K562 (cell line): ENCODE data around the gene RARRES1. TPM values are rescaled to one million over a fixed set of nuclear protein-coding genes. Genes with fewer than 3 reads are reported as not detected.
A peak's percentile ranks its signal among the peaks of the same experiment; 100 is the strongest.

Experiments
- CHD2 ChIP-seq: IDR thresholded peaks from 2 replicates; pipeline ENCODE4 v1.6.1; 2011; ENCODE audit warnings: low read depth, low read length
- FOXA1 ChIP-seq: fragments of 450-650 bp; IDR thresholded peaks from 2 replicates; pipeline ENCODE4 v1.6.1; 2016; ENCODE audit warnings: mild to moderate bottlenecking, borderline replicate concordance
- FOXP1 ChIP-seq: sonication (generic); formaldehyde crosslinking; IDR thresholded peaks from 2 replicates; pipeline ENCODE4 v1.8.0; 2022; ENCODE audit warnings: mild to moderate bottlenecking, missing genetic modification reagents
- KLF13 ChIP-seq: fragments of 450-650 bp; IDR thresholded peaks from 2 replicates; pipeline ENCODE4 v1.6.1; 2016; ENCODE audit warnings: missing genetic modification characterization, low read depth, mild to moderate bottlenecking, missing compliant biosample characterization, moderate library complexity, borderline replicate concordance
- POLR2B ChIP-seq: fragments of 450-650 bp; IDR thresholded peaks from 2 replicates; pipeline ENCODE4 v1.6.1; 2018; ENCODE audit warnings: low read depth; ENCODE audit not compliant: partially characterized antibody
- RBM14 ChIP-seq: fragments of 200-400 bp; formaldehyde crosslinking; IDR thresholded peaks from 2 replicates; pipeline ENCODE4 v1.6.1; 2018; ENCODE audit warnings: low read depth, mild to moderate bottlenecking, low read length, moderate library complexity, borderline replicate concordance; ENCODE audit not compliant: insufficient read depth
- RHOXF2B ChIP-seq: fragments of 250-450 bp; sonication (Bioruptor Pico); conservative IDR thresholded peaks from 2 replicates; pipeline ENCODE4 v1.5.1; 2021
- SPI1 ChIP-seq: IDR thresholded peaks from 2 replicates; pipeline ENCODE4 v1.6.1; 2011; ENCODE audit warnings: low read depth, low read length, control low read depth, borderline replicate concordance
- ZNF507 ChIP-seq: conservative IDR thresholded peaks from 2 replicates; pipeline ENCODE4 v1.6.1; 2017; ENCODE audit warnings: missing genetic modification characterization, missing compliant biosample characterization
- ZNF589 ChIP-seq: fragments of 200-800 bp; sonication (Bioruptor generic); IDR thresholded peaks from 2 replicates; pipeline ENCODE4 v1.6.1; 2016; ENCODE audit warnings: low read depth, missing genetic modification characterization, missing compliant biosample characterization
- polyA plus RNA-seq, 8 experiments: library from polyadenylated mRNA; depleted of rRNA in 4 of 8; stranded (reverse) in 5 of 8; unstranded in 3 of 8; fragments of >200 nt; fragmentation: Nextera tagmentation in 2 of 8; fragmentation: Illumina TruSeq in 1 of 8; extraction: Ambion mirVana in 2 of 8; extraction: Trizol in 1 of 8; gene quantifications; 2 replicates each; pipeline versions ENCODE4 v1.2.1 to v1.2.3, GENCODE V29; 2011 to 2014; ENCODE audit warnings: inconsistent platforms in 1 of 8, missing spikeins in 1 of 8
- total RNA-seq, 7 experiments: library from RNA; depleted of rRNA in 6 of 7; stranded (reverse); fragments of >200 nt in 6 of 7; fragmentation: Illumina TruSeq in 2 of 7; extraction: Trizol in 2 of 7; gene quantifications; 2 replicates each; pipeline versions ENCODE4 v1.2.1 to v1.2.3, GENCODE V29; 2011 to 2021; ENCODE audit warnings: low replicate concordance in 1 of 7
- TF ChIP-seq, protein P1 (sequence below): sonication (generic); formaldehyde crosslinking; IDR thresholded peaks from 2 replicates; pipeline ENCODE4 v1.8.1; 2023; ENCODE audit warnings: missing genetic modification reagents, mild to moderate bottlenecking, borderline replicate concordance
- TF ChIP-seq, protein P2 (sequence below): fragments of 150-350 bp; conservative IDR thresholded peaks from 2 replicates; pipeline ENCODE4 v1.6.1; 2014; ENCODE audit warnings: low read length
- TF ChIP-seq, protein P3 (sequence below): fragments of 450-650 bp; IDR thresholded peaks from 2 replicates; pipeline ENCODE4 v1.6.1; 2017; ENCODE audit warnings: antibody characterized with exemption
- TF ChIP-seq, protein P4 (sequence below): IDR thresholded peaks from 3 replicates; pipeline ENCODE4 v1.6.1; 2011; ENCODE audit warnings: borderline replicate concordance, mild to moderate bottlenecking, moderate library complexity; ENCODE audit not compliant: insufficient read length; ENCODE audit errors: extremely low read depth

The RARRES1 gene
- total and polyA plus RNA-seq, 9 of the 15 experiments (the other 6 are each of a cell fraction or from before 2014, with no cell fraction given): not detected

DNA sequence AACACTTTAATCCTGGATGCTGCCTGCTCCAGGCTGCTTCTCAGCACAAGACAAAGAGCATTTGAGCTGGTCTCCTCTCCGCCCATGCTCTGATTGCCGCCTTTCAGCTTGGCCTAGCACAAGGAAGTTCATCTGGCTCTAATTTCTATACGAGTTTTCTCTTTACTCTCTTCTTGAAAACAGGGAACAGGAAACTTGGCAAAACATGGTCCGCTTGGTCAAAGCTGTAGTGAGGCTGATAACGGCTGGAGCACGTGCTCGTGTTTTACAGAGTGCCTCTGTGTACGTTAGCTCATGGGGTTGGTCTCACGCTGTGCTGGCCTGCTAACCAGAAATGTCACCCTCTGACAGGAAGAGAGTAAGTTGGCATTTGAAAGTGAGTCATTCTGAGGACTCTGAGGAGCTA is 19.2 kb downstream of the RARRES1 start (continued):
- TF ChIP-seq, protein P1, sequence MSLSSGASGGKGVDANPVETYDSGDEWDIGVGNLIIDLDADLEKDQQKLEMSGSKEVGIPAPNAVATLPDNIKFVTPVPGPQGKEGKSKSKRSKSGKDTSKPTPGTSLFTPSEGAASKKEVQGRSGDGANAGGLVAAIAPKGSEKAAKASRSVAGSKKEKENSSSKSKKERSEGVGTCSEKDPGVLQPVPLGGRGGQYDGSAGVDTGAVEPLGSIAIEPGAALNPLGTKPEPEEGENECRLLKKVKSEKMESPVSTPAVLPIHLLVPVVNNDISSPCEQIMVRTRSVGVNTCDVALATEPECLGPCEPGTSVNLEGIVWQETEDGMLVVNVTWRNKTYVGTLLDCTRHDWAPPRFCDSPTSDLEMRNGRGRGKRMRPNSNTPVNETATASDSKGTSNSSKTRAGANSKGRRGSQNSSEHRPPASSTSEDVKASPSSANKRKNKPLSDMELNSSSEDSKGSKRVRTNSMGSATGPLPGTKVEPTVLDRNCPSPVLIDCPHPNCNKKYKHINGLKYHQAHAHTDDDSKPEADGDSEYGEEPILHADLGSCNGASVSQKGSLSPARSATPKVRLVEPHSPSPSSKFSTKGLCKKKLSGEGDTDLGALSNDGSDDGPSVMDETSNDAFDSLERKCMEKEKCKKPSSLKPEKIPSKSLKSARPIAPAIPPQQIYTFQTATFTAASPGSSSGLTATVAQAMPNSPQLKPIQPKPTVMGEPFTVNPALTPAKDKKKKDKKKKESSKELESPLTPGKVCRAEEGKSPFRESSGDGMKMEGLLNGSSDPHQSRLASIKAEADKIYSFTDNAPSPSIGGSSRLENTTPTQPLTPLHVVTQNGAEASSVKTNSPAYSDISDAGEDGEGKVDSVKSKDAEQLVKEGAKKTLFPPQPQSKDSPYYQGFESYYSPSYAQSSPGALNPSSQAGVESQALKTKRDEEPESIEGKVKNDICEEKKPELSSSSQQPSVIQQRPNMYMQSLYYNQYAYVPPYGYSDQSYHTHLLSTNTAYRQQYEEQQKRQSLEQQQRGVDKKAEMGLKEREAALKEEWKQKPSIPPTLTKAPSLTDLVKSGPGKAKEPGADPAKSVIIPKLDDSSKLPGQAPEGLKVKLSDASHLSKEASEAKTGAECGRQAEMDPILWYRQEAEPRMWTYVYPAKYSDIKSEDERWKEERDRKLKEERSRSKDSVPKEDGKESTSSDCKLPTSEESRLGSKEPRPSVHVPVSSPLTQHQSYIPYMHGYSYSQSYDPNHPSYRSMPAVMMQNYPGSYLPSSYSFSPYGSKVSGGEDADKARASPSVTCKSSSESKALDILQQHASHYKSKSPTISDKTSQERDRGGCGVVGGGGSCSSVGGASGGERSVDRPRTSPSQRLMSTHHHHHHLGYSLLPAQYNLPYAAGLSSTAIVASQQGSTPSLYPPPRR (CRISPR knock-in tag): no peak
- TF ChIP-seq, protein P2, sequence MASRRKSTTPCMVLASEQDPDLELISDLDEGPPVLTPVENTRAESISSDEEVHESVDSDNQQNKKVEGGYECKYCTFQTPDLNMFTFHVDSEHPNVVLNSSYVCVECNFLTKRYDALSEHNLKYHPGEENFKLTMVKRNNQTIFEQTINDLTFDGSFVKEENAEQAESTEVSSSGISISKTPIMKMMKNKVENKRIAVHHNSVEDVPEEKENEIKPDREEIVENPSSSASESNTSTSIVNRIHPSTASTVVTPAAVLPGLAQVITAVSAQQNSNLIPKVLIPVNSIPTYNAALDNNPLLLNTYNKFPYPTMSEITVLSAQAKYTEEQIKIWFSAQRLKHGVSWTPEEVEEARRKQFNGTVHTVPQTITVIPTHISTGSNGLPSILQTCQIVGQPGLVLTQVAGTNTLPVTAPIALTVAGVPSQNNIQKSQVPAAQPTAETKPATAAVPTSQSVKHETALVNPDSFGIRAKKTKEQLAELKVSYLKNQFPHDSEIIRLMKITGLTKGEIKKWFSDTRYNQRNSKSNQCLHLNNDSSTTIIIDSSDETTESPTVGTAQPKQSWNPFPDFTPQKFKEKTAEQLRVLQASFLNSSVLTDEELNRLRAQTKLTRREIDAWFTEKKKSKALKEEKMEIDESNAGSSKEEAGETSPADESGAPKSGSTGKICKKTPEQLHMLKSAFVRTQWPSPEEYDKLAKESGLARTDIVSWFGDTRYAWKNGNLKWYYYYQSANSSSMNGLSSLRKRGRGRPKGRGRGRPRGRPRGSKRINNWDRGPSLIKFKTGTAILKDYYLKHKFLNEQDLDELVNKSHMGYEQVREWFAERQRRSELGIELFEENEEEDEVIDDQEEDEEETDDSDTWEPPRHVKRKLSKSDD: no peak
- TF ChIP-seq, protein P3, sequence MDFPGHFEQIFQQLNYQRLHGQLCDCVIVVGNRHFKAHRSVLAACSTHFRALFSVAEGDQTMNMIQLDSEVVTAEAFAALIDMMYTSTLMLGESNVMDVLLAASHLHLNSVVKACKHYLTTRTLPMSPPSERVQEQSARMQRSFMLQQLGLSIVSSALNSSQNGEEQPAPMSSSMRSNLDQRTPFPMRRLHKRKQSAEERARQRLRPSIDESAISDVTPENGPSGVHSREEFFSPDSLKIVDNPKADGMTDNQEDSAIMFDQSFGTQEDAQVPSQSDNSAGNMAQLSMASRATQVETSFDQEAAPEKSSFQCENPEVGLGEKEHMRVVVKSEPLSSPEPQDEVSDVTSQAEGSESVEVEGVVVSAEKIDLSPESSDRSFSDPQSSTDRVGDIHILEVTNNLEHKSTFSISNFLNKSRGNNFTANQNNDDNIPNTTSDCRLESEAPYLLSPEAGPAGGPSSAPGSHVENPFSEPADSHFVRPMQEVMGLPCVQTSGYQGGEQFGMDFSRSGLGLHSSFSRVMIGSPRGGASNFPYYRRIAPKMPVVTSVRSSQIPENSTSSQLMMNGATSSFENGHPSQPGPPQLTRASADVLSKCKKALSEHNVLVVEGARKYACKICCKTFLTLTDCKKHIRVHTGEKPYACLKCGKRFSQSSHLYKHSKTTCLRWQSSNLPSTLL: no peak
- no peak for TF ChIP-seq FOXP1 (CRISPR knock-in tag)
- no peak for TF ChIP-seq SPI1
- TF ChIP-seq FOXA1: no peak
- TF ChIP-seq RHOXF2B (CRISPR knock-in tag): no peak
- no peak for TF ChIP-seq KLF13
- TF ChIP-seq ZNF589 (CRISPR knock-in tag): peak; percentile 43; the same call in 1 of the 2 replicates
- no peak for TF ChIP-seq RBM14
- TF ChIP-seq, protein P4, sequence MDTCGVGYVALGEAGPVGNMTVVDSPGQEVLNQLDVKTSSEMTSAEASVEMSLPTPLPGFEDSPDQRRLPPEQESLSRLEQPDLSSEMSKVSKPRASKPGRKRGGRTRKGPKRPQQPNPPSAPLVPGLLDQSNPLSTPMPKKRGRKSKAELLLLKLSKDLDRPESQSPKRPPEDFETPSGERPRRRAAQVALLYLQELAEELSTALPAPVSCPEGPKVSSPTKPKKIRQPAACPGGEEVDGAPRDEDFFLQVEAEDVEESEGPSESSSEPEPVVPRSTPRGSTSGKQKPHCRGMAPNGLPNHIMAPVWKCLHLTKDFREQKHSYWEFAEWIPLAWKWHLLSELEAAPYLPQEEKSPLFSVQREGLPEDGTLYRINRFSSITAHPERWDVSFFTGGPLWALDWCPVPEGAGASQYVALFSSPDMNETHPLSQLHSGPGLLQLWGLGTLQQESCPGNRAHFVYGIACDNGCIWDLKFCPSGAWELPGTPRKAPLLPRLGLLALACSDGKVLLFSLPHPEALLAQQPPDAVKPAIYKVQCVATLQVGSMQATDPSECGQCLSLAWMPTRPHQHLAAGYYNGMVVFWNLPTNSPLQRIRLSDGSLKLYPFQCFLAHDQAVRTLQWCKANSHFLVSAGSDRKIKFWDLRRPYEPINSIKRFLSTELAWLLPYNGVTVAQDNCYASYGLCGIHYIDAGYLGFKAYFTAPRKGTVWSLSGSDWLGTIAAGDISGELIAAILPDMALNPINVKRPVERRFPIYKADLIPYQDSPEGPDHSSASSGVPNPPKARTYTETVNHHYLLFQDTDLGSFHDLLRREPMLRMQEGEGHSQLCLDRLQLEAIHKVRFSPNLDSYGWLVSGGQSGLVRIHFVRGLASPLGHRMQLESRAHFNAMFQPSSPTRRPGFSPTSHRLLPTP: no peak
- no peak for TF ChIP-seq CHD2
- no peak for TF ChIP-seq POLR2B
- no peak for TF ChIP-seq ZNF507 (tag)
